A172 (cell line): ENCODE data around the gene MYADML2. TPM values are rescaled to one million over a fixed set of nuclear protein-coding genes. Genes with fewer than 3 reads are reported as not detected.

ENCODE experiments used
- DNase-seq: peaks from one replicate; pipeline ENCODE4 v3.0.0-alpha.2; 2015; ENCODE audit warnings: low spot score
- total RNA-seq: library from RNA; depleted of rRNA; stranded (reverse); fragments of >200 nt; shearing (Covaris generic); gene quantifications from 2 replicates; pipeline ENCODE4 v1.2.3, GENCODE V29; 2014

MYADML2 gene
- total RNA-seq, 1 experiment from 2014 or later: not detected

- DNase-seq: no peak
These were observed 6.2 kb downstream of the MYADML2 start for GRCh38 chr17:81940538-81941483.

- no peak for DNase-seq
These were observed 7.1 kb downstream of the MYADML2 start for GRCh38 chr17:81939881-81940385.

DNA sequence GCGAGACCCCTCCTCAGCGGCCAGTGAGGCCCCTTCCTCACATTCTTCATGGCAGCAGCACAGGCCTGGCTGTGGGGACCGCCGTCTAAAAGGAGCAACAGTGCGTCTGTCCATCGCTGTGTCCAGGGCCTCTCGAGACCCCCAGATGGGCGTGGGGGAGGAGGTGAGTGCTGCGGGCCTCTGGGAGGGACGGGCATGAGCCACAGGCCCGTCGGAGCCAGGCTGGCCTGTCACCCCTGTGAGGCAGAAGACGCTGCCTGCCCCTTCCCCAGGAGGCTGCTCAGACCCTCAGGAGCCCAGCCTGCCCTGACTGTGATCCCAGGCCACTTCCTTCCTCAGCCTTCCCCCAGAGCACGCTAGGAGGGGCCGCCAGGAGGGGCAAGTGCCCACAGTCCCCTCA is 7.8 kb downstream of the MYADML2 start:
- DNase-seq: no peak

GRCh38 chr17:81935709-81936084 is 11.3 kb downstream of the MYADML2 start:
- no peak for DNase-seq

- no peak for DNase-seq
These were observed 12.0 kb downstream of the MYADML2 start for GRCh38 chr17:81934850-81935708.

DNA sequence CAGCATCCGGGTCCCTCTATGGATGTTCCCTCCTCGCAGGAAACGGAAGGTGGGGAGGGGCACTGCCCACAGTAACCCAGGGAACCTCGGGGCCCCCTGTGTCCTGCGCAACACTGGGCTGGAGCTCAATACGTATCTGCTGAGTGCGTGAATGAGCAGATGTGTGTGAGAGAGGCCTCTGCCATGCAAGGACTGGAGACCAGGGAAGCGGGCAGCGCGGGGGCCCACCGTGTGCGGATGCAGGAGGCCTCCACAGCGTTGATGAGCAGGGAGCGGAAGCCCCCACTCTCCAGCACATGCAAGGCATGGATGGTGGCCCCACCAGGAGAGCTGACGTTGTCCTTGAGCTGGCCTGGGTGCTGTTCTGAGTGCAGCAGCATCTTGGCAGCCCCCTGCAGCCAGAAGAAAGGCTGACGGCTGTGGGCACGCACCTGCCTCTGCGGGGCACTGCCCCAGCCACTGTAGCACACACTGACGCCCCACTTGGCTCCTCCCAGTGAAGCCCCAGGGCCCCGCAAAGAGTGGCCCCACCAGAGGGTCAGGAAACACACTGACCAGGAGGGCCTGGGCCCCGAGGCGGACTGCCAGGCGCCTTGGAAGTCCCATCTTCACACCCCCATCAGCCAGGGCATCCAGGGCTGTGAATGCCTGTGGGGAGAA is 12.8 kb downstream of the MYADML2 start:
- no peak for DNase-seq

DNA sequence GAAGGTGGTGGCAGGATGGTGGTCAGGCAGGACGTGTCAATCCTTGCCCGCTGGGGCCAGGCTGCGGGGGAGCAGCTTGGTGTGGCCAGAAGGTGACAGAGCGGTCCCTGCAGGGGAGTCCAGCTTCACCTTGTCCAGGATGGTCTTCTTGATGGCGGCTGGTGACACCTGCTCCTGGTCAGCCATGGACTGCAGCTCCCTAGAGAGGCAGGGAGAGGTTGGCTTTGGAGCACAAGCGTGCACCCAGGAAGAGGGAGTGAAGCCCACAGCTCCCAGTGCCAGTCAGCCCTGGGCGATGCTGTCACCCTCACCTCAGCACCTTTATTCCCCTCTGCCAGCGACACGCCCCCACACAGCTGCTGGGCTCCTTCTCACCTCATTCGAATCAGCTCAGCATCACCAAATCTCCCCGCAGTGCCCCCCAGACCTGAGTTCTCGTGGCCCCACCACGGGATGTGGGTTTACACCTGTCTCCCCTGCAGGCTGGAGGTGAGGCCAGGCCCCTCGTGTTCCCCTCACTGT is 13.8 kb downstream of the MYADML2 start:
- no peak for DNase-seq

DNA sequence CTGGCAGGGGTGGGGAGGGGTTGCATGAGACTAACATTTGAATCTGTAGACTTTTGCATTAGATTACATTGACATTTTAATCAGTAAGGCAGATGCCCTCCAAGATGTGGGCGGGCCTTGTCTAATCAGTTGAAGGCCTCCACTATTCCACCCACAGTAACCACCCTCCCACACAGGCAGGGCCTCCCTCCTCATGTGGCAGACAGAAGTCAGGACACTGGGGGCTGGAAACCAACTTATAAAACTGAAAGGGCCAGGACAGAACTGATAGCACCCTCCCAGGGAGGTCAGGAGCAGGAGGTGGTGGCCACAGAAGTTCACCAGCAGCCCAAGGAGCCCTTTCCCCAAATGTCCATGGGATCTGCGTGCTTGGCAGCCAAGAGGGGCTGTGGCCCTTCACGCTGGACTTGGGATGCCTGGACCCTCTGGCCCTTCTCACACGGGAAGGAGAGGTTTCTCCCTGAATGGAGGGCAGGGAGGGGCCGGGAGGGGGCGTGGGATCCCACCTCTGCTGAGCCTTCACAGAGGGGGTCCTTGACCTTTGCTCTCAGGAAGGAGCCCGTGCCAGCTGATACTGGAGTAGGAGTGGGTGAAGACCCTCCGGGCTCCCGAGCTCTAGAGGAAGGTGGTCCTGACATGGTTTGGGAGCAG is 14.6 kb downstream of the MYADML2 start:
- DNase-seq: no peak

GRCh38 chr17:81931557-81932332 is 15.3 kb downstream of the MYADML2 start:
- no peak for DNase-seq

- no peak for DNase-seq
These were observed 15.9 kb downstream of the MYADML2 start for GRCh38 chr17:81931189-81931556.

DNA sequence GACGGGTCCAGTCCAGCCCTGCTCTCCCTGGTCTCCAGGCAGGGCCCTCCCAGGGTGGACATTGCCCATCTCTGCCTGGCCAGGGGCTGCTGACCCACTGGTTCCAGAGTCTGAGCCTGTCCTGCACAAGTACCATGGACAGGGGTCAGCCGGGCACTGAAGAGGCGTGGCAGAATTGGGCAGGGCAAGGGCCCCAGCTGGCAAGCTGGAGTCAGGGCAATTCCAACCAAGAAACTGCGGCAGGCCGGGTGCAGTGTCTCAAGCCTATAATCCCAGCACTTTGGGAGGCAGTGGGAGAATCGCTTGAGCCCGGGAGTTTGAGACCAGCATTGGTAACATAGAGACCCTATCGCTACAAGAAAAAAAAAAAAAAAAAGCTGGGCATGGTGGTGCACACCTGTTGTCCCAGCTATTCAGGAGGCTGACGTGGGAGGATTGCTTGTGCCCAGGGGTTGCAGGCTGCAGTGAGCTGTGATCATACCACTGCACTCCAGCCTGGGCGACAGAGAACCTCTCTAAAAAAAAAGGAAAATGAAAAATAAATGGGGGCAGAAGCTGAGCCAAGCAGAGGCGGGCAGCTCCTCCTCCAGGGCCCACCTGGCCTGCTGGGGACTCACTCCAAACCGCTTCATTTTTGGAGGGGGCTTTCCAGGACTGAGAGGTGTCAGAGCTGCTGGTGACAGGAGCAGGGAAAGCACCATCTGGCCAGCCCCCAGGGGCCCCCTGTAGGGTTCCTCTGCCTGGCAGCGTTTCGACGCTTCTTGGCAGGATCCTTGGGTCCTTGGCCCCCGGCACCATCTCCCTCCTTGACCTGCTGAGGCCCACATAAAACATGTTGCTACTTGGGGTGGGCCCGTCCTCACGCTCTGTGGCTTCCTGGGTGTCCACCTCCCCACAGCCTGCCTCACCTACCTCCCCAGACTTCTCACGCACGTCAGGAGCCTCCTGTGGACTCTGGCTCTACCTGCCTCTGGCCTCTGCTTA is 16.6 kb downstream of the MYADML2 start:
- no peak for DNase-seq

DNA sequence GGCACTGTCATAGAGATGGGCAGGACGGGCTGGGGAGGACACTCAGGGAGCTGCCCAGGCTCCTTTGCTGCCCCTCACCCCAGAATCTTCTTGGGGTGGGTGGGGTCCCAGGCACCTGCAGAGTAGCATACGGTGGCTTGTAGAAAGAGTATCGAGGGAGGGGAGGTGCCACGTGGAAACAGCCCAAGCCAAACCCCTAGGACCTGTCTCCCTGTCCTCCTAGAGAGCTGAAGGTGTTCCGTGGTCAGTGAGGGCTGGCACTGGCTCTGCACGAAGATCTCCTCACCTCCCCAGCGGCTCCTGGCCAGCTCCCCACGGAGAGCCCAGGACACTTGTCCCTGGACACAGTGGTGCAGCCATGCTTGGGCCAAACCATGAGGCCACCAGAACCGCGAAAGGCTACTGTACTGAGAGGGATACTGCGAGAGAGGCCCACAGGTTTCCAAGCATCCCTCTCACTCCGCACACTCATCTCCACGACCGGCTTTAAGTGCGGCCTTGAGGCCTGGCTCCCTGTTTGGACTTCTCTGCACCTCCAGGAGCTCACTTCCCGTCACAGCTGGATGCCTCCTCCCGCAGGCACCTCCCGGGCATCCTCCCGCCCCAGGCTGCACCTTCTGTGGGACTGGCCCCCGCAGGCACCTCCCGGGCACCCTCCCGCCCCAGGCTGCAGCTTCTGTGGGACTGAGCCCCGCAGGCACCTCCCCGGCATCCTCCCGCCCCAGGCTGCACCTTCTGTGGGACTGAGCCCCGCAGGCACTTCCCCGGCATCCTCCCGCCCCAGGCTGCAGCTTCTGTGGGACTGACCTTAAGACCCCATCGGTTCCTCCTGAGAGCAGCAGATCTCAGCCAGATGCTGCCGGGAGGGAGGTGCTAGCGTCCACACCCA is 17.5 kb downstream of the MYADML2 start:
- DNase-seq: no peak

- no peak for DNase-seq
These were observed 18.3 kb downstream of the MYADML2 start for GRCh38 chr17:81928544-81929252.

DNA sequence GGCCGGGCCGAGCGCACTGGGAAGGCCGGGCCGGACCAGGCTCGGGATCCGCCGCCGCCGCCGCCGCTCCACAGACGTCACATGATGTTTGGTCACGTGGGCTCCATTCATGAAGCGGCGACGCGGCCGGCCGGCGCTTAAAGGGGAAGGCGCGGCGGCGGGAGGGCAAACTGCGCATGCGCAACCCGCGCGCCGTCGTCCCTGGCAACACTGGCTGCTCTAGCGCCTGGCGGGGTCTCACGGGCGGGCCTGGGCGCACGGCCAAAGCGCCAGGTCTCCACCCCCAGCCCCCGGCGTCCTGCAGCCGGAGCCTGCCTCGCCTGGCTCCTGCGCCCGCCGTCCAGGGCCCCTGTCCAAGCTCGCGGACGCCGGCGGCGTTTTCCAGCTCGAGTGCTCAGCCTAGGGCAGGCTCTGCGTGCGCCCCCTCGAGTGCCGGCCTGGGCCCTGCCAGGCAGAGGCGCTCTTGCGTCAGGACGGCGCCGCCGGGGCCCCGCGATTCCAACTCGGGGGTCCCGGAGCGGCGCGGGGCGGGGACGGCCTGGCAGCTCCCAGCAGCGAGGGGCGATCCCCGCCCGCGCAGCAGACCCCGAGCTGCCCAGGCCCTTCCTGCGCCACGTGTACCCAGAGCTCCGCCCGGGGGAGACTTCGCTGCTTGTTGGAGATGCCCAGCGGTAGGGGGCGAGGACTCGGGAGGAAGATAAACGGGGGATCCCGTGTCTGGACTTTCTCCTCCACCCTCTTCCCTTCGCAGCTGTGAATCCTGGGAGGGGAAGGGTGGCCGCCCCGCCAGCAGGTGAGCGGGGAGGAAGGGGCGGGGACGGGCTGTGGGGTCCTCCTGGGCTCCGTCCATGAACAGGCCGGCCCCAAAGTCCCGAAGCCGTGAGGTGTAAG is 19.1 kb downstream of the MYADML2 start, which contains the start of gene MAFG:
MAFG (minus strand) TSS at position 83 of the 891 bp plus-strand sequence. CDS start 4,550 bp downstream, outside the sequence.
- DNase-seq: peak; percentile 90

DNA sequence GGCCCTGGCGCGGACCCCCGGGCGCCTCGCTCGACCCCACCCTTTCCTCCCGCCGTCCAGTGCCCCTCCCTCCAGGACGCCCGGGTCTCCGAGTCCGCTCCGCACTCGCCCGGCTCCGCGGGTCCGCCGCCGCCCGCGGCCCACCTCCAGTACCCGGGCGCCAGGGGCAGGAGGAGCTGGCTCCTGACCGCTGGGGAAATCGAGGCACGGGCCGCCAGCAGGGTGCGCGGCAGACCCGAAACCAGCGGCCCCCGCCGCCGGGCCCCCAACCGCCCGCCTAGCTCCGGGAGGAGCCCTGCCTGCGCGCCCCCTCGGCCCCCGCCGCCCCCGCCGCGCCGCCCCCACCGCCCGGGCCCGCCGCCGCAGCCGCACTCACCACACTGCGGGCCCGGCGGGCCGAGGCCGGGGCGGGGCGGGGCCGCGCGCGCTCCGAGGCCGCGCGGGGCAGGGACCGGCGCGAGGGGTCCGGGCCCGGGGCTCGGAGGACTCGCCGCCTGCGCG is 19.8 kb downstream of the MYADML2 start:
- no peak for DNase-seq
